DMS79 treated with DMSO at 0.1 percent for 48 hours (cell line): Measurements from ENCODE around the gene CHMP1A.
"Not testable (repeated sequence)": the region's sequence is repeated elsewhere in the genome, so short reads cannot be mapped to it uniquely, and the experiment has no call there.

ENCODE experiments used
- DNase-seq: peaks from one replicate; lab custom pipeline; 2025; lab: John Stamatoyannopoulos, UW

Gene CHMP1A

DNA sequence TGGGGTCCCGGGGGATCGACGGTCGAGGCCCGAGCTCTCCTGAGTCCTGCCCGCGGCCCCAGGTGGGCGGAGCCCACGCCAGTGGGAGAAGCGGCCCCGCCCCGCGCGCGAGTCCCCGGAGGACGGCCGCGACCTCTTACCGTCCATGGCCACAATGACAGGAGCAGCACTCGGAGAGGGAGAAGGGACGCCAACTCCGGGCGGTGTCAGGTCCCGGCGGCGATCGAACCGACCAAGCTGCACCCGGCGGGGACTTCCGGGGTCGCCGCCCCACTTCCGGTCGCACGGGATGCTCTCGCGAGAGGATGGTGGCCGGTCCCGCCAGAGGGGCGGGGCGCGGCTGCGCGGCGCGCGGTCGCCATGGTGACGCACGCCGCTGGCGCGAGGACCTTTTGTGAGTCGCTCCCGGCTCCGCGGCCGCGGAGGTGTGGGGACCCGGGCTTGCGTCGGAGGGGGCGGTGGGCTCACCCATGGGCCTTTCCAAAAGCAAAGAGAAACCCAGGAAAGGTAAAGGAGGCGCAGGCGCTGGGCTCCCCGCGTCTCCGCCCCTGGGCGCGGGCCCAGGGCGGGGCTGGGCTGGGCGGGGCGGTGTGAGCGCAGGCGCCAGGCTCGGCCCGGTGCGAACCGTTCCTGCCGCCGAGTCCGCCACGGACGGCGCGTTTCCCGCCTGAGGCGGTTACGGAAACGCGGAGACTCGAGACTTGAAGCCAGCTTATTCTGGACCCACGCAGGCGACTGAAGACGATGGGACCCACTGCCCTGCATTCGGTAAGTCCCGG is at the start of gene CHMP1A, which contains the start of gene SPATA33:
TSS of gene CHMP1A (minus strand) at position 267 of the 779 bp plus-strand sequence. CDS start at position 147, 120 bp downstream.
TSS of gene SPATA33 (plus strand) at position 395 of the 779 bp plus-strand sequence. CDS start at position 471, 76 bp downstream.
- peak; percentile 32 for DNase-seq

DNA sequence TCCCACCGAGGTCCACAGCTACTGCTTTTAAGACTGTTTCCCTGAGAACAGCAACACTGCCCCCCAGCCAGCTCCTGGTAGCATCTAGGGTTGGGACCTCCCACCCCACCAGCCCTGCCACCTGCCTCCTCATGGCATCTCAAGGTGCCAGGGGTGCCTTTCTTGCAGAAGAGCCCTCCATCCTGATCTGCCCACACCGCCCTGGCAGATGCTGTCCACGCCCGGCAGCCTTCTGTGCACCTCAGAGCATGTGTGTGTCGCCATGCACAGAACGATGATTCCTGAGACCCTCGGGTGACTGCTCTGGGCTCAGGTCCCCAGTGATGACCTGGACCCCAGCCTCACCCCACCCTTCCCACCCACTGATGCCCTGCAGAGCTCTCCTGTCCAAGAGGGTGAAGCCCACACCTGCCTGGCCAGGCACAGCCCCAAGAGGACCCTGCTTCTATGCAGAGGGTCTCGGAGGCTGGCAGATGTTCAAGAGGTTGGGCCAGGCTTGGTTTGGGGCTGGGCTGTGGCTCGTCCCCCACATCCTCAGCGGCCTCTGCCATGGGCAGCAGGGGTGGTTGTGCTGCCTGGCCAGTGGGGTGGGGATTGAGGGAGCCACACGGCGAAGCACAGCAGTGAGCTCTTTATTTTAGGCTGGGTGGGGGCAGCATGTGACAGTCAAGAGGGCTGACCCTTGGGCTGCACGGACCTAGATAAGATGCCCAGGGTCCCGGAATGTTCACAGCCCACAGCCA is 49.2 kb upstream of the CHMP1A start:
- DNase-seq, result no peak

DNA sequence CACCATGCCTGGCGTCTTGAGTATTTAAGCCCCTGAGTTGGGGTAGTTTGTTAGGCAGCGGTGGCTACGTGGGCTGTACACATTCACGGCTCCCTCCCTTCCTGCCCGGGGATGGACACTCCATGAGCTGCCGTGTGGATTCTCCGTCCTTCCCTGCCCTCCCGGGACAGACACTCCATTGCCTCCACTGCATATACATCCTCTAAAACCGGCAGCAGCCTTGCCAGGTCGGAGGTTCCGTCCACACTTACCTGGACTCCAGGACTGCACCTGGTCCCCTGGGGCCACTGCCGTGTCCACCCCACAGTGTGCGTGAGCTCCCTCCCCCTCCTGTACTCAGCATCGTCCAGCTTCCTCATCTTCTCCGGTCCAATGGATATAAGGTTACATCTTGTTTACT is 47.5 kb upstream of the CHMP1A start:
- no peak for DNase-seq

- no peak for DNase-seq
Measured at GRCh38 chr16:89704281-89704680, 46.8 kb upstream of the CHMP1A start.

GRCh38 chr16:89701425-89702406 is 44.2 kb upstream of the CHMP1A start, which contains the start of gene SPATA2L:
Gene SPATA2L, minus strand, starts transcription at chr16:89701705. Its CDS starts 473 bp downstream, at chr16:89701232.
- peak; percentile 75 for DNase-seq

DNA sequence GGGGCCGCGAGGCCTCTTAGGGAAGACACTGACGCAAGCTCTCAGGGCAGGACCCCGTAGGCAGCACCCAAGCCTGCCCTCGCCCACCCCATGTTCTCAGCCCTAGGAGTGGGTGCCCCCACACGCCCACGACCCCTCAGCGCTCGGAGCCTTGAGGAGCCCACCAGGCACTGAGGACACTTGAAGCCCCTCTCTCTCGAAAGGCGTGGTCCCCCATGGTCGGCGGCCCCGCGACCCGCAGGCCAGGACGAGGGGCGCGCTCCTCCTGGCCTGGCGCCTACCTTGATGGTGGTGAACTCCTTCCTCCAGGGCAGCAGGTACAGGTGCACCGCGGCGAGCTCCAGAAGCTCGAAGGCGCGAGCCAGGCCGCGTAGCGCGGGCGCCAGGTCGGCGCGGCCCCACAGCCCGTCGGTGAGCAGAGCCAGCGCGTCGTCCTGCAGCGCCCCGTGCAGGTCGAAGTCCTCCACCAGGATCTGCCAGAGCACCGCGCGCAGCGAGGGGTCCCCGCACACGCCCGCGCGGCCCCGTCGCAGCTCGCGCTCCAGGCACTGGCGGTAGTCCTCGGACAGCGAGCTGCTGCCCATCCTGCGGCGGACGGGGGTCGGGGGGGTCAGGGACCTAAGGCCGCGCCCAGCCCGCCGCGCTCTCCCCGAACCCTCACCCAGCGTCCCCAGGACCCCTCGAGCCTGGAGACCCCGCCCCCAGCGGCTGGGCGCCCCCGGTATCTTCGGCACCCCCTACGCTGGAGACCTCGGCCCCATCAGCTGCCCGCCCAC is 43.3 kb upstream of the CHMP1A start:
- peak; percentile 7 for DNase-seq

DNA sequence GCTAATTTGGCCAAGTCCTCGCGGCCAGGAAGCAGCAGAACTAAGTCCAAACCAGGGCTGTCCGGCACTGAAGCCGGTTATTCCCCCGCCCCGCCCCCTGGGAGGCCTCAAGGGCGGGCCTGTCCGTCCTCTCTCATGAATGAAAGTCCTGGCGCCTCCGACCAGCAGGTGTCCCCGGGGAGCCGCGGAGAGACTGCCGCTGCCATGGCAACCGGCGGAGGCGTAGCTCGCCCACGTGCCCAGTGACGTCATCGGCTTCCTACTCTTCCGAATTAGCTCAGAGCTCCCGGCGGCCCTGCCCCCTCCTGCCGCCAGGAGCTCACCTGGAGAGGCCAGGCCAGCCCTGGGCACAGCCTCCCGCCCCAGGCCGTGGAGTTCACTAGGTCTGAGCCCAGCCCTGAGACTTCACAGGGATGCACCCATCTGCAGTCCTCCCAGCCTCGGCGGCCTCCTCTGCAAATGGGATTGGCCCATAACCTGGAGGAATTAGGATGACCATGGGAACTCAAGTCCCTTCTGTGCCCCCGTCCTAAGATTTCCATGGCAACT is 42.7 kb upstream of the CHMP1A start:
- peak; percentile 87 for DNase-seq

DNA sequence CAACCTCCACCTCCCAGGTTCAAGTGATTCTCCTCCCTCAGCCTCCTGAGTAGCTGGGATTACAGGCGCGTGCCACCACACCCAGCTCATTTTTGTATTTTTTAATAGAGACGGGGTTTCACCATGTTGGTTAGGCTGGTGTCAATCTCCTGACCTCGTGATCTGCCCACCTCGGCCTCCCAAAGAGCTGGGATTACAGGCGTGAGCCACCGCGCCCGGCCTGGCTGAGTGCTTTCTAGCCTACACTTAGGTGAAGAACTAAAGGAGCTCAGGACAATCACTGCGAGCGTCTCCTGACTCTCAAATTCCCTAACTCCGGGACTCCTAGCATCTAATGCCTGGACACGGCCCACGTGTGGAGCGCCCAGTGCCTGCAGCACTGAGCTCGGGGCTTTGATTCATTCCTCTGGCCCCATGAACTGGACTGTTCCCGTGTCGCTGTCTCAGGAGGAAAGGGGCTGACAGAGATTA is 42.2 kb upstream of the CHMP1A start:
- DNase-seq, result not testable (repeated sequence)

- DNase-seq, result not testable (repeated sequence)
Measured at GRCh38 chr16:89698717-89699116, 41.2 kb upstream of the CHMP1A start.

DNA sequence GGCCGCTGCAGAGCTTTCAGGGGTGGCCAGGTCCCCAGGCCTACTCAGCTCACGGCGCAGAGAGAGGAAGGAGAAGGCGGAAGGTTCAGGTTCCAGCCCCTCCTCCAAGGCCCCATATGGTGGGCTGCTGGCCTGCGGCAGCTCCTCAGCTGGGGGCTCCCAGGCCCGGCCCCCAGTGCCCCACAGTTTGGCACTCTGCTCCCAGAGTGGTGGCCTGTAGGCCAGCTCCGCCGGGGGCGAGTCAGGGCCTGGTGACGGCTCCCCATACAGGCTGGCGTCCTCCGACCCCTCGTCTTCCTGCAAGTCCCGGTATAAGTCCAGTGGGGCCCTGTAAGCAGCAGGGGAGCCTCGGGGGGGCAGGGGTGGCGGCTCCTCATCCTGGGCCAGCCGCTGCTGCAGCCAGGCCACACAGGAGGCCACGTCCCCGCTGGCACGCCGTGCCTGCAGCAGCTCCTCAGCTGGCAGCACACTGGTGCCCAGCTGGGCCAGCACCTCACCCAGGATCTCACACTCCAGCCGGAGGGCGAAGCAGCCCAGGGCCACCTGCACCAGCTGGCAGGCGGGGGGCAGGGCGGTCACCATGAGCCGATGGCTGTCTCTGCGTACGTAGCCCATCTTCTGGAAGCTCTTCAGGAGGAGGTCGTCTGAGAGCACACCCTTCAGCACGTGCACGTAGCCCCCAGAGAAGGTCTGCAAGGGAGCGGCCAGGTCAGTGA is 40.3 kb upstream of the CHMP1A start:
- no peak for DNase-seq

DNA sequence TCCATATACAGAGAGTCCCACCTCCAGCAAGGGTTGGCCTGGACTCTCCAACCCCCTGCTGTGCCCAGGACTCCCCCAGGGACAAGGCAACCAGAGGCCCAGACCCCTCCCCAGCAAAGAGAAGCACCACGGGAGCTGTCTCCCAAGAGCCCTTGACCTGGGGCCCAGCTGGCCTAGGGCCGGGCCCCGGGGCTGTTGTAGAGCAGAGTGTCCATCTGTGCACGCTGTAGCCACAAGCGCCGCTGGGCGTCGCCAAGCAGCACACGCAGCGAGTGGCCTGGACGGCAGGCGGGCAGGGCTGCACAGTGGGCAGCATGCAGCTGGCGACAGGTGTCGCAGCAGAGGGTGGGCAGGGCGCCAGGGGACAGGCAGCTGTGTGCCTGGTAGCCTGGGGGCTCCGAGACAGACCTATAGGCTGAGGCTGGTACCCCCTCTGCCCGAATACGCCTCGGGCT is 39.7 kb upstream of the CHMP1A start:
- DNase-seq, result no peak

- DNase-seq, result no peak
Measured at GRCh38 chr16:89696670-89697128, 39.2 kb upstream of the CHMP1A start.

DNA sequence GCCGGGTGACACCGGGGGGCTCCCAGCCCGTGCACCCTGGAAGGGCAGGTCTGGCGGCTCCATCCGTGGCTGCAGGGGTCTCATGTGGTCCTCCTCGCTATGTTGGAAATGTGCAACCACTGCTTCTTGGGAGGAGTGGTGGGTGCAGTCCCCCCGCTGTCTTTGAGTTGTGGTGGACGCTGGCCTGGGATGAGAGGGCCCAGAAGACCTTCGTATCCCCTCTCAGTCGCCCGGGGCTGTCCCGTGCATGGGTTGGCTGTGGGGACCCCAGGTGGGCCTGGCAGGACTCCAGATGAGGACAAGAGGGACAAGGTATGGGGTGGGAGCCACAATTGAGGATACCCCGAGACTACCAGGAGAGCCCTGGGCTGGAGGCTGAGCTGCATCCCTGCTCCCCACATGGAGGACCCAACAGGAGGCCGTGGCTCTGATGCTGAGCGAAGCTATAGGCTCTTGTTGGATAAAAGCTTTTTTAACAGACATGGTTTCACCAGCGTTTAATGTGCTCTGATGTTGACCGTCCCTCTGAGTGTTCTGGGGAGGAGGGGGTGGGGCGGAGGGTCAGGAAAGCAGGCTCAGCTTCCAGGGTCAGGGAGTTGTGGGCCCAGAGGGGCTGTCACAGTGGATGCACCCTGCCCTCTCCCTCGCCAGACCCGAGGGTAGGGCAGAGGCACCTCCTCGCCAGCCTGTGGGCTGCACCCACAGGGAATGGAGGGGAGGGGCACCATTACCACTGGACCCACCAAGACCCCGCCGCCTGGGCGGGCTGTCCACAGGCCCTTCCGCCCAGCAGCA is 38.6 kb upstream of the CHMP1A start:
- no peak for DNase-seq

GRCh38 chr16:89695086-89695874 is 37.8 kb upstream of the CHMP1A start:
- DNase-seq, result no peak

GRCh38 chr16:89694784-89695085 is 37.2 kb upstream of the CHMP1A start:
- not testable (repeated sequence) for DNase-seq

GRCh38 chr16:89693931-89694783 is 36.6 kb upstream of the CHMP1A start:
- DNase-seq, result no peak

DNA sequence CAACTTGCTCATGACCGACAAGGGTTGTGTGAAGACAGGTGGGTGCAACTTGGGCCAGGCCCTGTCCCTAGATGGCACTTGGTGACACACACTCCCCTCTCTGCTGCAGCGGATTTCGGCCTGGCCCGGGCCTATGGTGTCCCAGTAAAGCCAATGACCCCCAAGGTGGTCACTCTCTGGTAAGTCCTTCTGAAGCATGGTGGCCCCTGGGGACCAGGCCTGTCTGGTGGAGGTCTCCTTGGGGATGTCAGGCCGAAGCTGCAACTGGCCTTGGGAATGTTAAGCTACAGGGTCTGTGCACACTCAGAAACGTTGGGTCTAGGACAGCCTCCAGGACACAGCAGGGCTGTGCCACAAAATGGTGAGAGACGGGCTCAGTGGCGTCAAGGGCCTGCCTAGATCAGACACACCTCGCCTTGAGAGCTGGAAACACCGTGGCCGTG is 35.8 kb upstream of the CHMP1A start:
- DNase-seq, result no peak
